Peyer's patch (tissue), 4 donors: ENCODE results near the gene NRAS.

ENCODE experiments used
- CTCF ChIP-seq, 6 experiments: fragments of 450-650 bp in 4 of 6; fragments of 200-600 bp in 2 of 6; sonication (generic) in 1 of 6; IDR thresholded peaks; one replicate each; pipeline ENCODE4 v1.5.1; 2017 to 2019; ENCODE audit warnings: antibody characterized with exemption in 6 of 6, mild to moderate bottlenecking in 3 of 6, moderate library complexity in 1 of 6
- POLR2A ChIP-seq, 2 donors: fragments of 450-650 bp; IDR thresholded peaks; one replicate each; pipeline ENCODE4 v1.5.1; 2017; ENCODE audit warnings: antibody characterized with exemption in 2 of 2, mild to moderate bottlenecking in 2 of 2, moderate library complexity in 2 of 2

- TF ChIP-seq POLR2A (IDR thresholded peaks at IDR 0.05) (no peak), CTCF (IDR thresholded peaks at IDR 0.05) (no peak)
Measured at GRCh38 chr1:114741963-114742746, 25.6 kb upstream of the NRAS start.
